Trophoblast cell (in vitro differentiated cells and primary cell): ENCODE results near the gene LRRFIP1.

Experiments
- DNase-seq, 2 donors: peaks; one replicate each; pipeline ENCODE4 v3.0.0-alpha.2; 2016
- H2AFZ ChIP-seq: 2 replicates; pipeline ENCODE4 v1.6.1; 2013; ENCODE audit warnings: low read length, moderate library complexity, mild to moderate bottlenecking; ENCODE audit not compliant: insufficient read depth, poor library complexity
- H2AK5ac ChIP-seq: 2 replicates; pipeline ENCODE4 v1.6.1; 2013; ENCODE audit warnings: mild to moderate bottlenecking, low read length
- H2BK120ac ChIP-seq: 2 replicates; pipeline ENCODE4 v1.6.1; 2013; ENCODE audit warnings: low read length, mild to moderate bottlenecking, moderate library complexity; ENCODE audit not compliant: insufficient read depth, poor library complexity
- H2BK12ac ChIP-seq: 2 replicates; pipeline ENCODE4 v1.6.1; 2013; ENCODE audit warnings: mild to moderate bottlenecking, low read length, moderate library complexity
- H2BK5ac ChIP-seq: 2 replicates; pipeline ENCODE4 v1.6.1; 2013; ENCODE audit warnings: low read length, low read depth, moderate library complexity, mild to moderate bottlenecking; ENCODE audit not compliant: poor library complexity
- H3K14ac ChIP-seq: 2 replicates; pipeline ENCODE4 v1.6.1; 2013; ENCODE audit warnings: mild to moderate bottlenecking, low read length
- H3K18ac ChIP-seq: 2 replicates; pipeline ENCODE4 v1.6.1; 2013; ENCODE audit warnings: mild to moderate bottlenecking, low read length
- H3K23ac ChIP-seq: 2 replicates; pipeline ENCODE4 v1.6.1; 2013; ENCODE audit warnings: low read length
- H3K27ac ChIP-seq: 2 replicates; pipeline ENCODE4 v1.5.1; 2013; ENCODE audit warnings: low read depth, mild to moderate bottlenecking, inconsistent platforms, low read length, moderate library complexity
- H3K27me3 ChIP-seq: 2 replicates; pipeline ENCODE4 v1.6.1; 2013; ENCODE audit warnings: inconsistent platforms, mild to moderate bottlenecking, low read length, moderate library complexity; ENCODE audit not compliant: insufficient read depth
- H3K36me3 ChIP-seq, 2 experiments: 1 replicate in 1 of 2; 2 replicates in 1 of 2; pipeline ENCODE4 v1.6.1; 2013; ENCODE audit warnings: low read length in 2 of 2, mild to moderate bottlenecking in 2 of 2, moderate library complexity in 1 of 2; ENCODE audit not compliant: insufficient read depth in 2 of 2, control insufficient read depth in 1 of 2
- H3K4ac ChIP-seq: 2 replicates; pipeline ENCODE4 v1.6.1; 2013; ENCODE audit warnings: low read depth, mild to moderate bottlenecking, low read length, moderate library complexity
- H3K4me1 ChIP-seq, 2 experiments: 1 replicate in 1 of 2; 2 replicates in 1 of 2; pipeline ENCODE4 v1.6.1; 2013; ENCODE audit warnings: low read length in 2 of 2, mild to moderate bottlenecking in 2 of 2, moderate library complexity in 1 of 2; ENCODE audit not compliant: insufficient read depth in 2 of 2, control insufficient read depth in 1 of 2
- H3K4me2 ChIP-seq: 2 replicates; pipeline ENCODE4 v1.6.1; 2013; ENCODE audit warnings: inconsistent platforms, mild to moderate bottlenecking, low read length, moderate library complexity
- H3K4me3 ChIP-seq: 2 replicates; pipeline ENCODE4 v1.5.1; 2013; ENCODE audit warnings: mild to moderate bottlenecking, low read depth, low read length, inconsistent platforms
- H3K79me1 ChIP-seq: one replicate; pipeline ENCODE4 v1.6.1; 2013; ENCODE audit warnings: low read length
- H3K79me2 ChIP-seq: 2 replicates; pipeline ENCODE4 v1.6.1; 2013; ENCODE audit warnings: low read length, mild to moderate bottlenecking; ENCODE audit not compliant: control insufficient read depth, insufficient read depth, poor library complexity
- H3K9ac ChIP-seq: 2 replicates; pipeline ENCODE4 v1.6.1; 2013; ENCODE audit warnings: mild to moderate bottlenecking, low read length
- H3K9me3 ChIP-seq: 2 replicates; pipeline ENCODE4 v1.6.1; 2013; ENCODE audit warnings: low read depth, mild to moderate bottlenecking, control low read depth, inconsistent platforms, low read length; ENCODE audit not compliant: insufficient read depth
- H4K12ac ChIP-seq: 2 replicates; pipeline ENCODE4 v1.6.1; 2013; ENCODE audit warnings: low read depth, mild to moderate bottlenecking, low read length, moderate library complexity
- H4K8ac ChIP-seq: 2 replicates; pipeline ENCODE4 v1.6.1; 2013; ENCODE audit warnings: low read depth, mild to moderate bottlenecking, low read length, moderate library complexity
- H4K91ac ChIP-seq: one replicate; pipeline ENCODE4 v1.6.1; 2013; ENCODE audit warnings: low read depth, mild to moderate bottlenecking, low read length, moderate library complexity
- WGBS: extraction: QIAGEN DNeasy Blood & Tissue Kit; methylation state at CpG from one replicate; pipeline ENCODE4 v1.1.7; 2013; ENCODE audit warnings: missing lambda C conversion rate; ENCODE audit not compliant: insufficient read length, insufficient coverage; ENCODE audit errors: extremely low coverage; 5-methylcytosine and 5-hydroxymethylcytosine counted together

LRRFIP1 gene

GRCh38 chr2:237715459-237715947, 88.1 kb downstream of the LRRFIP1 start:
- peaks cover 2% of the 10 kb centered on the region for H3K79me2 ChIP-seq
- peak overlapping the region; percentile 5 for H2AFZ ChIP-seq
- H4K91ac ChIP-seq: no peak overlapping the region
- H2AK5ac ChIP-seq: no peak overlapping the region
- H3K23ac ChIP-seq: no peak overlapping the region
- H3K79me1 ChIP-seq: peaks cover 4% of the 10 kb centered on the region
- H2BK5ac ChIP-seq: no peak overlapping the region
- no peaks in the 10 kb centered on the region for H3K27me3 ChIP-seq
- H4K12ac ChIP-seq: no peak overlapping the region
- H2BK120ac ChIP-seq: no peak overlapping the region
- WGBS: no CpG with 5 or more reads among the region's 13 CpGs
- no peak overlapping the region for H3K9ac ChIP-seq
- H3K4me3 ChIP-seq: no peak overlapping the region
- H3K27ac ChIP-seq: peak overlapping the region; percentile 51
- no peak overlapping the region for H3K18ac ChIP-seq
- peaks cover 9 to 10% of the 10 kb centered on the region in 2 experiments for H3K36me3 ChIP-seq
- no peak overlapping the region for H2BK12ac ChIP-seq
- H4K8ac ChIP-seq: peak overlapping the region; percentile 17
- no peaks in the 10 kb centered on the region for H3K9me3 ChIP-seq
- DNase-seq: peak; percentile 95 to 96
- H3K14ac ChIP-seq: no peak overlapping the region
- peak overlapping the region; percentile 26 for H3K4me2 ChIP-seq
- H3K4me1 ChIP-seq: peaks cover 17 to 23% of the 10 kb centered on the region in 2 experiments
- H3K4ac ChIP-seq: peak overlapping the region; percentile 6

GRCh38 chr2:237716011-237716410, 88.6 kb downstream of the LRRFIP1 start:
- no peak overlapping the region for H3K4me3 ChIP-seq
- H3K79me1 ChIP-seq: peaks cover 4% of the 10 kb centered on the region
- no peak overlapping the region for H2BK120ac ChIP-seq
- no peak overlapping the region for H3K9ac ChIP-seq
- no peak overlapping the region for H2AK5ac ChIP-seq
- no peak overlapping the region for H4K91ac ChIP-seq
- H3K4me1 ChIP-seq: peaks cover 17 to 23% of the 10 kb centered on the region in 2 experiments
- no peak overlapping the region for H3K18ac ChIP-seq
- no peak overlapping the region for H4K8ac ChIP-seq
- H4K12ac ChIP-seq: no peak overlapping the region
- H3K79me2 ChIP-seq: peaks cover 2% of the 10 kb centered on the region
- peaks cover 9 to 10% of the 10 kb centered on the region in 2 experiments for H3K36me3 ChIP-seq
- H3K27ac ChIP-seq: no peak overlapping the region
- H2BK12ac ChIP-seq: no peak overlapping the region
- no peak overlapping the region for H3K14ac ChIP-seq
- no peak overlapping the region for H3K4ac ChIP-seq
- DNase-seq: no peak
- no peak overlapping the region for H3K23ac ChIP-seq
- no peaks in the 10 kb centered on the region for H3K27me3 ChIP-seq
- no peak overlapping the region for H3K4me2 ChIP-seq
- H2BK5ac ChIP-seq: no peak overlapping the region
- H3K9me3 ChIP-seq: no peaks in the 10 kb centered on the region
- H2AFZ ChIP-seq: no peak overlapping the region

- H4K91ac ChIP-seq: no peak overlapping the region
- no peaks in the 10 kb centered on the region for H3K79me2 ChIP-seq
- H3K27ac ChIP-seq: no peak overlapping the region
- H3K23ac ChIP-seq: no peak overlapping the region
- no peak overlapping the region for H2BK12ac ChIP-seq
- no peak overlapping the region for H3K4me3 ChIP-seq
- H3K4me1 ChIP-seq: peaks cover 12 to 17% of the 10 kb centered on the region in 2 experiments
- no peak overlapping the region for H4K8ac ChIP-seq
- H3K79me1 ChIP-seq: peaks cover 4% of the 10 kb centered on the region
- peaks cover under 1 to 2% of the 10 kb centered on the region in 2 experiments for H3K36me3 ChIP-seq
- H3K9ac ChIP-seq: no peak overlapping the region
- no peak overlapping the region for H2BK120ac ChIP-seq
- no peak overlapping the region for H3K4ac ChIP-seq
- H3K18ac ChIP-seq: peak overlapping the region; percentile 25
- WGBS: no CpG with 5 or more reads among the region's 24 CpGs
- no peak overlapping the region for H3K14ac ChIP-seq
- H2AFZ ChIP-seq: no peak overlapping the region
- H3K27me3 ChIP-seq: no peaks in the 10 kb centered on the region
- no peak overlapping the region for H3K4me2 ChIP-seq
- no peak overlapping the region for H4K12ac ChIP-seq
- DNase-seq: no peak
- no peaks in the 10 kb centered on the region for H3K9me3 ChIP-seq
- no peak overlapping the region for H2AK5ac ChIP-seq
- no peak overlapping the region for H2BK5ac ChIP-seq
These were observed 90.2 kb downstream of the LRRFIP1 start for GRCh38 chr2:237717366-237718276.

GRCh38 chr2:237718277-237718634, 90.9 kb downstream of the LRRFIP1 start:
- Histone ChIP-seq H3K27ac (no peak overlapping the region), H2AFZ (no peak overlapping the region), H2BK5ac (no peak overlapping the region), H3K36me3 (peaks cover 2% of the 10 kb centered on the region in 2 experiments), H4K91ac (no peak overlapping the region), H2AK5ac (no peak overlapping the region), H3K4ac (no peak overlapping the region), H4K8ac (no peak overlapping the region), H3K79me2 (no peaks in the 10 kb centered on the region), H4K12ac (no peak overlapping the region), H3K14ac (no peak overlapping the region), H3K4me2 (no peak overlapping the region), H3K79me1 (peaks cover 4% of the 10 kb centered on the region), H3K4me3 (no peak overlapping the region), H2BK12ac (no peak overlapping the region), H3K9me3 (no peaks in the 10 kb centered on the region), H3K4me1 (peaks cover 12 to 17% of the 10 kb centered on the region in 2 experiments), H3K23ac (no peak overlapping the region), H3K18ac (no peak overlapping the region), H3K27me3 (no peaks in the 10 kb centered on the region), H2BK120ac (no peak overlapping the region), H3K9ac (no peak overlapping the region)
- no CpG with 5 or more reads among the region's 9 CpGs for WGBS
- no peak for DNase-seq
